Measurements from ENCODE around the gene S1PR2.

Gene S1PR2

GRCh38 chr19:10260141-10260584, 29.0 kb upstream of the S1PR2 start:
- TF ChIP-seq CTCF (IDR thresholded peaks at IDR 0.05; ENCODE audit: insufficient read depth, low read depth, low read length, missing control alignments) = no peak
- DNase-seq (ENCODE audit: low read depth) = peak; percentile 43
- H3K4me3 ChIP-seq (ENCODE audit: low read depth, low read length) = no peak overlapping the region

- TF ChIP-seq CTCF (IDR thresholded peaks at IDR 0.05; ENCODE audit: insufficient read depth, low read depth, low read length, missing control alignments) = peak; percentile 81
- DNase-seq (ENCODE audit: low read depth) = peak; percentile 95
- no peak overlapping the region for H3K4me3 ChIP-seq (ENCODE audit: low read depth, low read length)
Measured at GRCh38 chr19:10259162-10259905, 28.2 kb upstream of the S1PR2 start.

- DNase-seq (ENCODE audit: low read depth) = no peak
- TF ChIP-seq CTCF (IDR thresholded peaks at IDR 0.05; ENCODE audit: insufficient read depth, low read depth, low read length, missing control alignments) = no peak
- H3K4me3 ChIP-seq (ENCODE audit: low read depth, low read length) = no peak overlapping the region
Measured at GRCh38 chr19:10258080-10258710, 27.1 kb upstream of the S1PR2 start.

- no peak for DNase-seq (ENCODE audit: low read depth)
- no peak overlapping the region for H3K4me3 ChIP-seq (ENCODE audit: low read depth, low read length)
- TF ChIP-seq CTCF (IDR thresholded peaks at IDR 0.05; ENCODE audit: insufficient read depth, low read depth, low read length, missing control alignments) = no peak
Measured at GRCh38 chr19:10256970-10257615, 26.0 kb upstream of the S1PR2 start.

- no peak for DNase-seq (ENCODE audit: low read depth)
- no peak overlapping the region for H3K4me3 ChIP-seq (ENCODE audit: low read depth, low read length)
- TF ChIP-seq CTCF (IDR thresholded peaks at IDR 0.05; ENCODE audit: insufficient read depth, low read depth, low read length, missing control alignments) = no peak
Measured at GRCh38 chr19:10256551-10256950, 25.4 kb upstream of the S1PR2 start.

GRCh38 chr19:10255358-10255757, 24.2 kb upstream of the S1PR2 start:
- no peak for DNase-seq (ENCODE audit: low read depth)
- no peak overlapping the region for H3K4me3 ChIP-seq (ENCODE audit: low read depth, low read length)

More at GRCh38 chr19:10255358-10255757, 24.2 kb upstream of the S1PR2 start:
- no peak for TF ChIP-seq CTCF (IDR thresholded peaks at IDR 0.05; ENCODE audit: insufficient read depth, low read depth, low read length, missing control alignments)

All from GM12865 (cell line).